ENCODE measurements around the gene AIF1L. TPM values are rescaled to one million over a fixed set of nuclear protein-coding genes. Genes with fewer than 3 reads are reported as not detected.

The AIF1L gene
- total RNA-seq, 1 donor from 2014 or later: 122 TPM

DNA sequence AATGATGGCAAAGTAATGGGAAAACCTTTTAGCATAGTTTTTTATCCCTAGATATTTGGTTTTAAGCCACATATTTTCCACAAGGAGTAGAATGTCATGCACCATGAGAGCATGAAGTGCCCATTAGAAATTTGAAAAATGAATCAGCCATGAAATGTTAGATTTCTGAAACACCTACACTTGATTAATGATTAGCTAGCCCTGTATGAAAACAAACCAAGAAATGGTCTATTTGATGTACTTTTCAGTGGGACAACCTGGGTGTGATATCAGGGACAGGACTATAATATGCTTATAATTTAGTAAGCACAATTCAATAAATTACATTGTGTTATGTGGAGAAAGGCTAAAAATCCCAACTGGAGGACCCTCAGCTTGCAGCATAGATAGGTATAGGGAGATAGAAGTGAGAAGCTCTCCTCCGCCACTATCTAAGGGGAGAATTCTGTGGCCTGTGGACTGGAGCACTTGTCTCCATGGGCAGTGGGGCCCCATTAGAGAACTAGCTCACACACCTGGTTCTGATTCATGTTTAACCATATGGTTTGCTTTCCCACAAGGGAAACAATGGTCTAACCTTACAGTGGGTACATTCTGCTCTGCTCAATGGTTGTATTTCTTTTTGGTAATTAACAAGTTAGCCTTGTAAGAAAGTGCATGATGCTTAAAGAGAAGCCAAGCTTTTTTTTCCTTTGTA, 64.2 kb downstream of the AIF1L start:
- Mint-ChIP-seq H3K27me3 (ENCODE audit: low read depth) (no peaks in the 10 kb centered on the region), H3K9me3 (no peaks in the 10 kb centered on the region), H3K4me3 (no peak overlapping the region), H3K4me1 (no peaks in the 10 kb centered on the region), H3K36me3 (ENCODE audit: low read depth) (peaks cover 12% of the 10 kb centered on the region), H3K27ac (ENCODE audit: unreplicated experiment) (no peak overlapping the region)
- no peak for DNase-seq (ENCODE audit: low read depth, low spot score)
- TF ChIP-seq, protein P1, sequence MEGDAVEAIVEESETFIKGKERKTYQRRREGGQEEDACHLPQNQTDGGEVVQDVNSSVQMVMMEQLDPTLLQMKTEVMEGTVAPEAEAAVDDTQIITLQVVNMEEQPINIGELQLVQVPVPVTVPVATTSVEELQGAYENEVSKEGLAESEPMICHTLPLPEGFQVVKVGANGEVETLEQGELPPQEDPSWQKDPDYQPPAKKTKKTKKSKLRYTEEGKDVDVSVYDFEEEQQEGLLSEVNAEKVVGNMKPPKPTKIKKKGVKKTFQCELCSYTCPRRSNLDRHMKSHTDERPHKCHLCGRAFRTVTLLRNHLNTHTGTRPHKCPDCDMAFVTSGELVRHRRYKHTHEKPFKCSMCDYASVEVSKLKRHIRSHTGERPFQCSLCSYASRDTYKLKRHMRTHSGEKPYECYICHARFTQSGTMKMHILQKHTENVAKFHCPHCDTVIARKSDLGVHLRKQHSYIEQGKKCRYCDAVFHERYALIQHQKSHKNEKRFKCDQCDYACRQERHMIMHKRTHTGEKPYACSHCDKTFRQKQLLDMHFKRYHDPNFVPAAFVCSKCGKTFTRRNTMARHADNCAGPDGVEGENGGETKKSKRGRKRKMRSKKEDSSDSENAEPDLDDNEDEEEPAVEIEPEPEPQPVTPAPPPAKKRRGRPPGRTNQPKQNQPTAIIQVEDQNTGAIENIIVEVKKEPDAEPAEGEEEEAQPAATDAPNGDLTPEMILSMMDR (conservative IDR thresholded peaks at IDR 0.05): no peak

GRCh38 chr9:131161585-131161984, 65.3 kb downstream of the AIF1L start:
- Mint-ChIP-seq H3K4me3 (no peak overlapping the region), H3K27me3 (ENCODE audit: low read depth) (no peaks in the 10 kb centered on the region), H3K4me1 (no peaks in the 10 kb centered on the region), H3K36me3 (ENCODE audit: low read depth) (peaks cover 8% of the 10 kb centered on the region), H3K27ac (ENCODE audit: unreplicated experiment) (no peak overlapping the region), H3K9me3 (no peaks in the 10 kb centered on the region)
- no peak for DNase-seq (ENCODE audit: low read depth, low spot score)
- TF ChIP-seq, protein P1 (conservative IDR thresholded peaks at IDR 0.05): no peak

GRCh38 chr9:131162886-131163285, 66.6 kb downstream of the AIF1L start:
- TF ChIP-seq, protein P1 (conservative IDR thresholded peaks at IDR 0.05): no peak
- H3K9me3 Mint-ChIP-seq: no peaks in the 10 kb centered on the region
- no peak overlapping the region for H3K27ac Mint-ChIP-seq (ENCODE audit: unreplicated experiment)
- H3K27me3 Mint-ChIP-seq (ENCODE audit: low read depth): no peaks in the 10 kb centered on the region
- H3K36me3 Mint-ChIP-seq (ENCODE audit: low read depth): peaks cover 5% of the 10 kb centered on the region
- H3K4me1 Mint-ChIP-seq: no peaks in the 10 kb centered on the region
- no peak for DNase-seq (ENCODE audit: low read depth, low spot score)
- H3K4me3 Mint-ChIP-seq: no peak overlapping the region

GRCh38 chr9:131165523-131165922, 69.2 kb downstream of the AIF1L start:
- Mint-ChIP-seq H3K27ac (ENCODE audit: unreplicated experiment) (no peak overlapping the region), H3K27me3 (ENCODE audit: low read depth) (no peaks in the 10 kb centered on the region), H3K4me1 (no peaks in the 10 kb centered on the region), H3K9me3 (no peaks in the 10 kb centered on the region), H3K36me3 (ENCODE audit: low read depth) (peaks cover 3% of the 10 kb centered on the region), H3K4me3 (no peak overlapping the region)
- TF ChIP-seq, protein P1 (conservative IDR thresholded peaks at IDR 0.05): no peak
- no peak for DNase-seq (ENCODE audit: low read depth, low spot score)

- H3K9me3 Mint-ChIP-seq: no peaks in the 10 kb centered on the region
- H3K36me3 Mint-ChIP-seq (ENCODE audit: low read depth): peaks cover 12% of the 10 kb centered on the region
- no peak overlapping the region for H3K4me3 Mint-ChIP-seq
- H3K27me3 Mint-ChIP-seq (ENCODE audit: low read depth): no peaks in the 10 kb centered on the region
- no peak overlapping the region for H3K27ac Mint-ChIP-seq (ENCODE audit: unreplicated experiment)
- DNase-seq (ENCODE audit: low read depth, low spot score): no peak
- TF ChIP-seq, protein P1 (conservative IDR thresholded peaks at IDR 0.05): no peak
- no peaks in the 10 kb centered on the region for H3K4me1 Mint-ChIP-seq
Observed at GRCh38 chr9:131167146-131167692, 70.9 kb downstream of the AIF1L start.
